HG03457 (cell line): Measurements from ENCODE around the gene LINS1.

Experiments used
- ATAC-seq: cut with Tn5 transposase; IDR thresholded peaks from one replicate; pipeline ENCODE4 v1.9.1; 2021; ENCODE audit warnings: moderate number of reproducible peaks; ENCODE audit not compliant: unreplicated experiment

LINS1 gene, protein sequence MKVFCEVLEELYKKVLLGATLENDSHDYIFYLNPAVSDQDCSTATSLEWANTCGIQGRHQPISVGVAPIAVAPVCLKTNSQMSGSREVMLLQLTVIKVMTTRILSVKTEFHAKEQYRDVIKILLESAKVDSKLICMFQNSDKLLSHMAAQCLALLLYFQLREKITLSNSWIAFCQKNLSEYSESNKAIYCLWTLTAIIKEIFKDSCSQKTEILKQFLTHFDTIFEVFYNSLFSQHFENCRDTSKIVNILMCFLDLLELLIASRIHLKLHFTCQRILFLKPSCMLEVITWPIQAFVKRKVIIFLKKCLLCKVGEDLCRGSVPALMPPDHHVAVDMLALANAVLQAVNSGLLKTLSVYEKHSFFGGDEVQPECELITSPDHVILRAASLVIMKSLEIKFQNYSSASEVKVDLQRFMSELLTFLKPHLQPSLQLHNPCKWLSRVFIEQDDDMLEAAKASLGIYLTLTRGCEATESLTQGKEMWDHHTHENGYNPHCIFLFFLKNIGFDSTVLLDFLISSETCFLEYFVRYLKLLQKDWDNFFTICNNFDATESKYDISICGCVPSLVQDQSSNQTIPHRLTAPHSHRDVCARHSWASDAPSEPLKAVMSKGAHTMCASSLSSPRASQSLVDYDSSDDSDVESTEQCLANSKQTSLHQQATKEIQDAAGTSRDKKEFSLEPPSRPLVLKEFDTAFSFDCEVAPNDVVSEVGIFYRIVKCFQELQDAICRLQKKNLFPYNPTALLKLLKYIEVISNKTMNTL

GRCh38 chr15:100602064-100602822, at the start of gene LINS1, which contains the start of gene ASB7:
LINS1 (minus strand) TSS chr15:100602184; CDS start chr15:100580842, 21,342 bp downstream.
ASB7 (plus strand) TSS chr15:100602589; CDS start chr15:100612217, 9,628 bp downstream.
- ATAC-seq, result peak; percentile 84

GRCh38 chr15:100651253-100651652, 49.3 kb upstream of the LINS1 start:
- no peak for ATAC-seq

DNA sequence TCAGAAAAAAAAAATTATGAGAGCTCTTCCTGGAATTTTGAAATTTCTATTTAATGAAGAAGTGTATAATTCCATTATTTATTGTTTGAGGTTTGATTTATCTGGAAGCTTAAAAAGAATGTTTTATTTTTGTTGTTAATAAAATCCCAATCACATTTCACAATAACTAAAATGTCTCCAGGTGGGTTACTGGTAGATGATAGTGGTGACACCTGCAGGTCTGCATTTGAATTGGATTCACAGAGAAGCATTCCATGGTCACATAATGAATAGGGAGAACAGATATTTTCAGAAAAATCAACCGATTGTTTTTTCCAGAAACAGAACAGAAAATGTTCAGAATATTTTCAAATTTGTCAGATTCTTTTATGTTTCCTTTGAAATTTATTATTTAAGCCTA, 48.7 kb upstream of the LINS1 start:
- no peak for ATAC-seq

GRCh38 chr15:100648951-100649350, 47.0 kb upstream of the LINS1 start:
- ATAC-seq, result no peak

GRCh38 chr15:100645671-100646070, 43.7 kb upstream of the LINS1 start:
- ATAC-seq, result no peak

GRCh38 chr15:100642950-100643338, 41.0 kb upstream of the LINS1 start:
- ATAC-seq, result no peak

DNA sequence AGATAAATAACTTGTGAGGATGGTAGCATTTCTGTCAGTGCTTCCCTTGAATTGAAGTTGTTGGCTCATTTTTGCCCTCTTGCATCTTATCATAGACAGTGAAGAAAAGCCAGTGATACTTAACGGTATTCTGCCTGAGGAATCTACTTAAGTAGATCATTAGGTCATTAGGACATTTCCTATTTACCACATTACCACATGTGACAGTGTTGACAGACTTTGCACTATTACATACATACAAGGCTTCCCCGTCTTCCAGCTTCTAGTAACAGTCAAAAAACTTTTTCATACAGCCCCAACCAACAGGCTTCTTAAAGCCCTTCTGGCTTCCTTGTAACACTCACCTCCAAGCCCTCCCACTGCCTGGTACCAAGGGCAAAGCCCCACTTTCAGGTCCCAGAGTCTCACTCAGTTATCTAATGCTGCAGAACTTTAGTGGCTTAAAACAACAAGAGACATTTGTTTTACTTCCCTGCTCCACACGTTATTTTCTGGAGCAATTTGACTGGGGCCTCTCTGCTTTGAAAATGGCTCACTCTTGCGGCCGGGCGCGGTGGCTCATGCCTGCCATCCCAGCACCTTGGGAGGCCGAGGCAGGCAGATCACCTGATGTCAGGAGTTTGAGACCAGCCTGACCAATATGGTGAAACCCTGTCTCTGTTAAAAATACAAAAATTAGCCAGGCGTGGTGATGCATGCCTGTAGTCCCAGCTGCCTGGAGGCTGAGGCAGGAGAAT, 40.4 kb upstream of the LINS1 start:
- no peak for ATAC-seq

GRCh38 chr15:100638177-100638730, 36.3 kb upstream of the LINS1 start:
- ATAC-seq, result no peak

GRCh38 chr15:100635406-100636071, 33.6 kb upstream of the LINS1 start:
- ATAC-seq, result no peak

DNA sequence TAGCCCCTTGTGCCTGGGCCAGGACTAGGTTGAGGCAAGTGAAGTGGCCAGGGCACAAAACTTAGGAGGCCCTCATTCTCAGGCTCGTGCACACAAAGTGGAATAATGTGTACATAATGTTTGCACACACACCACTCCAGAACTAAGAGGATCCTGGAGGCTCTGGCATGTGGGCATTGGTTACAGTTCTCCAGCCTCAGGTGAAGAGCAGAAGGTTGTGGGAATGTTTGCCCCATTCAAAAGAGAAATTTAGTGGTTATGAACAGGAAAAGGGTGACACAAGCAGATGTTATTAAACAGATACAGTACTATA, 31.7 kb upstream of the LINS1 start:
- ATAC-seq, result no peak

GRCh38 chr15:100631831-100632230, 29.8 kb upstream of the LINS1 start:
- no peak for ATAC-seq

DNA sequence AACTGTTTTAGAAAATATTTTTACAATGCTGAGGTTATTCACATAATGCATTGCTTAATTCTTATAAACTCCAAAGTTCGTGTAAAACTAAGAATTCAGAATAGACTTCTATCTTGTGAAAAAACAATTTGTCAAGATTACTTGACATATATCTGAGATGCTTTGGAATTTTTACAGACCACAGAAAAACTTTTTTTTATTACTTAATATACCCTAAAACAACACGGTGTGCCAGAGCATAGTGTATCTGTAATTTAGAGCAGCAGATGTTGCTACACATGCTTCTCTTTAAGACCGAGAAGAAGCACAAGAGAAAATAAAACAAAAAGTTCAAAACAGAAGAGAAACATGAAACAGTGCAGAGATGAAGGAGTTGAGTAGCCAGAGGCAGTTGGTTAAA, 26.8 kb upstream of the LINS1 start:
- ATAC-seq, result no peak

- no peak for ATAC-seq
Observed at GRCh38 chr15:100627789-100628395, 25.9 kb upstream of the LINS1 start.

- ATAC-seq, result no peak
Observed at GRCh38 chr15:100623301-100623700, 21.3 kb upstream of the LINS1 start.

GRCh38 chr15:100616700-100617099, 14.7 kb upstream of the LINS1 start:
- no peak for ATAC-seq

DNA sequence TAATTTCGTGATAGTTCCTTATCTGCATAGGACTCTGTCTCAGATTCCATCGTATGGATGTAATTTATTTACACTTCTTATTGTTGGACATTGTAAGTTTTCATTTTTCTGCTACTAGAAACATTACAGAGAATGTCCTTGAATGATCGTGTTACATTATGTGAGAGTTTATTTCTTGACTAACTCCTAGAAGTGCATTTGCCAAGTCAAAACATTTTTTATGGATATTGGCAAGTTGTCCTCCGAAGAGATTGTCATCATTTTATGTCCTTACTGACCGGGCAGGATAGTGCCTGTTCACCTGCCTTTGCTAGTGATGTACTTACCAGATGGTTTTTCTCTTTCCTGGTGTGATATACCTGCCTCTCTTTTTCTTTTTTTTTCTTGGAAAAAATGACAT, 13.8 kb upstream of the LINS1 start:
- ATAC-seq, result no peak

DNA sequence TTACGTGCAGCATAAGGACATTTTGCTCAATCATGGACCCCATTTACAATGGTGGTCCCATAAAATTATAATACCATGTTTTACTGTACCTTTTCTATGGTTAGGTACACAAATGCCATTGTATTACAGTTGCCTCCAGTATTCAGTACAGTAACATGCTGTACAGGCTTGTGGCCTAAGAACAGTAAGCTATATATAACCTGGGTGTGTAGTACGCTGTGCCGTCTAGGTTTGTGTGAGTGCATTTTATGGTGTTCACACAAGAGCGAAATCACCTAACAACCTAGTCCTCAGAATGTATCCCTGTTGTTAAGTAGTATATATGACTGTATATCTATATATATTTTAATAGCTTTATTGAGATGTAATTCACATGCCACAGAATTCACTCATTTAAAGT, 12.9 kb upstream of the LINS1 start:
- no peak for ATAC-seq

DNA sequence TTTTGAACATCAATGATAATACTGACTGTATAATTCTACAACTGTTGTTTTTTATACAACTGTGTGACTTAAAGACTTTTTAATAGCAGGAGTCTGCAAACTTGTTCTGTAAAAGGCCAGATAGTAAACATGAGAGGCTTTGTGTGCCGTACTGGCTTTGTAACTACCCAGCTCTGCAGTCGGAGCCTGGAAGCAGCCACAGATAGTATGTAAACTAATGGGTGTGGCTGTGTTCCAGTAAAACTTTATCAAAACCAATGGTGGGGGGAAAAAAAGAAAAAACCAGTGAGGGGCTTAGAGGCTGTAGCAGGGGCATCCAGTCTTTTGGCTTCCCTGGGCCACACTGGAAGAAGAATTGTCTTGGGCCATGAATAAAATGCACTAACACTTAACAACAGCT, 12.4 kb upstream of the LINS1 start:
- no peak for ATAC-seq

GRCh38 chr15:100613208-100613607, 11.2 kb upstream of the LINS1 start:
- ATAC-seq, result no peak

DNA sequence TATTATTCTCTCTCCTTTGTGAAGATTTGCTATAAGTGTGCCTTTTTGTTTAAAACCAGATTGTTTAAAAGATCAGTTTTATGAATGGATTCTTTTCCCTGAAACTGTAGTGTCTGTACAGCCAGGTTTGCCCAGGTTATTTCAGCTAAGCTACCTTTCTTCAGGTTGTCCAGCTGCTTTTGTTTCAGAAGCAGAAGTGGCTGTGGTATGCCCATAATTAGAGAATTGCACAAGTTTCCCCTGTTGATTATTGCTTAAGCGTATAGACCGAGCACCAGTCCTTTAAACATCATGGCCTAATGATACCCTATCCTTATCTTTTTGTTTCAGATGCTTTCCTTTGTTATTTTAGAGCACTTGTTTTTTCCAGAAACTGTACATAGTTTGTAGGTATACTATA, 10.6 kb upstream of the LINS1 start:
- ATAC-seq, result no peak
